SK-N-SH (cell line): ENCODE results near the gene OR2B2. TPM values are rescaled to one million over a fixed set of nuclear protein-coding genes. Genes with fewer than 3 reads are reported as not detected.

ENCODE experiments used
- CTCF ChIA-PET: fragments of 300-600, 350-600 bp; formaldehyde crosslinking; extraction: SDS; loops from one replicate; lab custom pipeline; 2021; lab: Yijun Ruan, JAX
- POLR2A ChIA-PET: fragments of 350-600 bp; sonication (Branson Sonifier 250); formaldehyde crosslinking; extraction: SDS; loops from one replicate; lab custom pipeline; 2020; ENCODE audit warnings: antibody characterized with exemption, inconsistent platforms; lab: Yijun Ruan, JAX
- DNase-seq: peaks from one replicate; pipeline ENCODE4 v3.0.0; 2012
- H2AFZ ChIP-seq: fragments of 200-600 bp; sonication (generic); 2 replicates; pipeline ENCODE4 v1.8.1; 2016; ENCODE audit warnings: antibody characterized with exemption, mild to moderate bottlenecking, low read depth
- H3F3A ChIP-seq: fragments of 200-600 bp; sonication (generic); replicated peaks from 2 replicates; pipeline ENCODE3; 2016; ENCODE audit warnings: antibody characterized with exemption, mild to moderate bottlenecking; ENCODE audit not compliant: insufficient read depth
- H3K27ac ChIP-seq, 2 experiments: fragments of 200-500 bp in 1 of 2; fragments of 200-600 bp in 1 of 2; sonication (Bioruptor generic) in 1 of 2; sonication (generic), shearing (Covaris generic) in 1 of 2; 2 replicates each; pipeline versions ENCODE4 v1.5.1 to v1.6.1; 2014 to 2016; ENCODE audit warnings: low read depth in 2 of 2, inconsistent platforms in 1 of 2, low read length in 1 of 2, mild to moderate bottlenecking in 1 of 2, mixed read lengths in 1 of 2
- H3K27me3 ChIP-seq: fragments of 200-600 bp; sonication (generic), shearing (Covaris generic); 2 replicates; pipeline ENCODE4 v1.6.1; 2016; ENCODE audit warnings: mixed run types; ENCODE audit not compliant: insufficient read depth
- H3K36me3 ChIP-seq, 2 experiments: fragments of 200-500 bp in 1 of 2; fragments of 200-600 bp in 1 of 2; sonication (Bioruptor generic) in 1 of 2; sonication (generic) in 1 of 2; replicated peaks in 1 of 2; 2 replicates each; pipeline versions ENCODE3 to v1.5.1; 2014 to 2016; ENCODE audit warnings: low read length in 1 of 2, mild to moderate bottlenecking in 1 of 2; ENCODE audit not compliant: insufficient read depth in 2 of 2, control insufficient read depth in 1 of 2
- H3K4me1 ChIP-seq, 2 experiments: fragments of 200-500 bp in 1 of 2; fragments of 200-600 bp in 1 of 2; sonication (Bioruptor generic) in 1 of 2; sonication (generic), shearing (Covaris generic) in 1 of 2; 2 replicates each; pipeline versions ENCODE4 v1.5.1 to v1.6.1; 2014 to 2016; ENCODE audit warnings: low read depth in 1 of 2, low read length in 1 of 2, mixed run types in 1 of 2; ENCODE audit not compliant: insufficient read depth in 2 of 2, control insufficient read depth in 1 of 2
- H3K4me2 ChIP-seq: fragments of 200-600 bp; sonication (generic), shearing (Covaris generic); 2 replicates; pipeline ENCODE4 v1.6.1; 2017; ENCODE audit warnings: mixed run types
- H3K4me3 ChIP-seq, 2 experiments: fragments of 200-500 bp in 1 of 2; fragments of 200-600 bp in 1 of 2; sonication (Bioruptor generic) in 1 of 2; sonication (generic), shearing (Covaris generic) in 1 of 2; 2 replicates each; pipeline versions ENCODE4 v1.5.1 to v1.8.1; 2014 to 2016; ENCODE audit warnings: low read depth in 2 of 2, inconsistent platforms in 1 of 2, low read length in 1 of 2, mild to moderate bottlenecking in 1 of 2, mixed read lengths in 1 of 2, moderate library complexity in 1 of 2
- H3K79me2 ChIP-seq: fragments of 200-600 bp; sonication (generic); 2 replicates; pipeline ENCODE4 v1.8.1; 2017; ENCODE audit warnings: mild to moderate bottlenecking; ENCODE audit not compliant: insufficient read depth
- H3K9ac ChIP-seq: fragments of 200-600 bp; sonication (generic); 2 replicates; pipeline ENCODE4 v1.6.1; 2017; ENCODE audit warnings: mixed run types
- H3K9me2 ChIP-seq: fragments of 200-600 bp; sonication (generic); 2 replicates; pipeline ENCODE4 v1.6.1; 2017; ENCODE audit warnings: mixed run types
- H3K9me3 ChIP-seq: fragments of 200-600 bp; sonication (generic); 2 replicates; pipeline ENCODE4 v1.6.1; 2017; ENCODE audit warnings: mixed run types, mild to moderate bottlenecking, moderate library complexity
- H4K20me1 ChIP-seq: fragments of 200-600 bp; sonication (generic); 2 replicates; pipeline ENCODE4 v1.6.1; 2017; ENCODE audit warnings: mild to moderate bottlenecking, mixed run types; ENCODE audit not compliant: insufficient read depth
- ELF1 ChIP-seq: IDR thresholded peaks from 2 replicates; pipeline ENCODE4 v1.4.0; 2012
- EZH2phosphoT487 ChIP-seq: fragments of 200-600 bp; sonication (generic); IDR thresholded peaks from 2 replicates; pipeline ENCODE4 v1.6.1; 2017; ENCODE audit warnings: low read depth, mixed run types, mild to moderate bottlenecking, antibody characterized with exemption, moderate library complexity, borderline replicate concordance
- FOXM1 ChIP-seq: IDR thresholded peaks from 2 replicates; pipeline ENCODE4 v1.4.0; 2012; ENCODE audit warnings: low read depth, mild to moderate bottlenecking
- GATA2 ChIP-seq: sonication (generic); formaldehyde crosslinking; IDR thresholded peaks from 2 replicates; pipeline ENCODE4 v1.5.0; 2020; ENCODE audit warnings: mild to moderate bottlenecking, missing genetic modification reagents
- JUND ChIP-seq: IDR thresholded peaks from 2 replicates; pipeline ENCODE4 v1.4.0; 2012
- NFIC ChIP-seq: IDR thresholded peaks from 2 replicates; pipeline ENCODE4 v1.4.0; 2012; ENCODE audit warnings: borderline replicate concordance
- NRF1 ChIP-seq: IDR thresholded peaks from 2 replicates; pipeline ENCODE4 v1.6.1; 2012; ENCODE audit warnings: low read depth, mild to moderate bottlenecking, low read length
- RAD21 ChIP-seq: IDR thresholded peaks from 2 replicates; pipeline ENCODE4 v1.6.1; 2012; ENCODE audit warnings: mild to moderate bottlenecking, low read length
- RCOR1 ChIP-seq: fragments of 150-350 bp; IDR thresholded peaks from 2 replicates; pipeline ENCODE4 v1.6.1; 2017; ENCODE audit warnings: antibody characterized with exemption, low read length
- RFX5 ChIP-seq: IDR thresholded peaks from 2 replicates; pipeline ENCODE4 v1.6.1; 2012; ENCODE audit warnings: mild to moderate bottlenecking, improper control_type of control experiment, low read length
- SIN3A ChIP-seq: IDR thresholded peaks from 2 replicates; pipeline ENCODE4 v1.6.1; 2012; ENCODE audit warnings: low read depth, mild to moderate bottlenecking, low read length, moderate library complexity, borderline replicate concordance
- SMC3 ChIP-seq: IDR thresholded peaks from 2 replicates; pipeline ENCODE4 v1.6.1; 2012; ENCODE audit warnings: low read depth, low read length, improper control_type of control experiment
- TCF12 ChIP-seq: IDR thresholded peaks from 2 replicates; pipeline ENCODE4 v1.4.0; 2012
- TEAD4 ChIP-seq: IDR thresholded peaks from 2 replicates; pipeline ENCODE4 v1.4.0; 2012; ENCODE audit warnings: mild to moderate bottlenecking, borderline replicate concordance; ENCODE audit not compliant: insufficient read depth
- YY1 ChIP-seq: IDR thresholded peaks from 2 replicates; pipeline ENCODE4 v1.4.0; 2012; ENCODE audit warnings: low read depth, mild to moderate bottlenecking
- WGBS: methylation state at CpG from one replicate; pipeline ENCODE4 v1.1.6; 2017; ENCODE audit warnings: low lambda C conversion rate; 5-methylcytosine and 5-hydroxymethylcytosine counted together
- polyA plus RNA-seq, 3 experiments: library from polyadenylated mRNA; depleted of rRNA; stranded (reverse); fragments of >200 nt; gene quantifications; 2 replicates each; pipeline ENCODE4 v1.2.3, GENCODE V29; 2012
- TF ChIP-seq, protein P1 (sequence below): IDR thresholded peaks from 2 replicates; pipeline ENCODE4 v1.4.0; 2012; ENCODE audit warnings: low read depth, borderline replicate concordance
- TF ChIP-seq, protein P2 (sequence below): IDR thresholded peaks from 2 replicates; pipeline ENCODE4 v1.4.0; 2012; ENCODE audit warnings: low read depth, borderline replicate concordance
- TF ChIP-seq, protein P3 (sequence below): fragments of 150-350 bp; IDR thresholded peaks from 2 replicates; pipeline ENCODE4 v1.6.1; 2016; ENCODE audit warnings: mild to moderate bottlenecking, low read depth, low read length
- TF ChIP-seq, protein P4 (sequence below): fragments of 150-350 bp; IDR thresholded peaks from 2 replicates; pipeline ENCODE4 v1.6.1; 2017; ENCODE audit warnings: antibody characterized with exemption, low read length, low read depth, borderline replicate concordance
- TF ChIP-seq, protein P5 (sequence below): IDR thresholded peaks from 2 replicates; pipeline ENCODE4 v1.6.1; 2012; ENCODE audit warnings: mild to moderate bottlenecking, low read depth, low read length, moderate library complexity

Gene OR2B2
- polyA plus RNA-seq, 1 of the 3 experiments (the other 2 are of a cell fraction), result not detected

DNA sequence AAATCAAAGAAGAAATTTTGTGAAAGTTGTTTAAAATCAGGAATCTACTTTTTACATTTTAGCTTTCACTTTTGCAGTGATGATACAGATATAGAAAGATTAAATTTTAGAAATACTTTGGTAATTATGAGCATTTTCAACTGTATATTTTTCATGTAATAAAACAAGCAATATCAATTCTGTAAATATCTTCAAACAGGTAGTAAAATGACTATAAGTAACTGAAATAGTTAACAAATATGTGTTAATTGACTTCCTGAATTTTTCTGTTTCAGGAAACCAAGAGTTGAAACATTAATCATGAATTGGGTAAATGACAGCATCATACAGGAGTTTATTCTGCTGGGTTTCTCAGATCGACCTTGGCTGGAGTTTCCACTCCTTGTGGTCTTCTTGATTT is 44.7 kb upstream of the OR2B2 start, which contains the start of gene OR2B6:
Gene OR2B6 (plus strand): TSS at position 301 of the 400 bp plus-strand sequence. CDS start 0 bp downstream, at position 301.
- POLR2A ChIA-PET, result no interaction called here
- Histone ChIP-seq H3F3A (no peaks in the 10 kb centered on the region), H3K36me3 (no peaks in the 10 kb centered on the region), H3K27me3 (0 out of 2 replicates have a peak, but pooled peaks cover 1% of the 10 kb centered on the region), H3K9me3 (no peaks in the 10 kb centered on the region), H2AFZ (no peak within 1 kb of the TSS), H3K79me2 (no peaks in the 10 kb centered on the region), H3K4me2 (no peak within 1 kb of the TSS), H3K9me2 (no peaks in the 10 kb centered on the region), H3K9ac (no peak within 1 kb of the TSS), H3K4me3 (no peak within 1 kb of the TSS), H3K4me1 (no peaks in the 10 kb centered on the region), H4K20me1 (no peaks in the 10 kb centered on the region), H3K27ac (no peak within 1 kb of the TSS)
- TF ChIP-seq ELF1 (no peak), RAD21 (no peak), NFIC (no peak), RCOR1 (no peak), NRF1 (no peak), FOXM1 (no peak), YY1 (no peak), SMC3 (no peak), TEAD4 (no peak), EZH2phosphoT487 (no peak), RFX5 (no peak), JUND (no peak), SIN3A (no peak), TCF12 (no peak), GATA2 (CRISPR knock-in tag) (no peak)
- TF ChIP-seq, protein P1, sequence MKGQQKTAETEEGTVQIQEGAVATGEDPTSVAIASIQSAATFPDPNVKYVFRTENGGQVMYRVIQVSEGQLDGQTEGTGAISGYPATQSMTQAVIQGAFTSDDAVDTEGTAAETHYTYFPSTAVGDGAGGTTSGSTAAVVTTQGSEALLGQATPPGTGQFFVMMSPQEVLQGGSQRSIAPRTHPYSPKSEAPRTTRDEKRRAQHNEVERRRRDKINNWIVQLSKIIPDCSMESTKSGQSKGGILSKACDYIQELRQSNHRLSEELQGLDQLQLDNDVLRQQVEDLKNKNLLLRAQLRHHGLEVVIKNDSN, result no peak
- TF ChIP-seq, protein P2, sequence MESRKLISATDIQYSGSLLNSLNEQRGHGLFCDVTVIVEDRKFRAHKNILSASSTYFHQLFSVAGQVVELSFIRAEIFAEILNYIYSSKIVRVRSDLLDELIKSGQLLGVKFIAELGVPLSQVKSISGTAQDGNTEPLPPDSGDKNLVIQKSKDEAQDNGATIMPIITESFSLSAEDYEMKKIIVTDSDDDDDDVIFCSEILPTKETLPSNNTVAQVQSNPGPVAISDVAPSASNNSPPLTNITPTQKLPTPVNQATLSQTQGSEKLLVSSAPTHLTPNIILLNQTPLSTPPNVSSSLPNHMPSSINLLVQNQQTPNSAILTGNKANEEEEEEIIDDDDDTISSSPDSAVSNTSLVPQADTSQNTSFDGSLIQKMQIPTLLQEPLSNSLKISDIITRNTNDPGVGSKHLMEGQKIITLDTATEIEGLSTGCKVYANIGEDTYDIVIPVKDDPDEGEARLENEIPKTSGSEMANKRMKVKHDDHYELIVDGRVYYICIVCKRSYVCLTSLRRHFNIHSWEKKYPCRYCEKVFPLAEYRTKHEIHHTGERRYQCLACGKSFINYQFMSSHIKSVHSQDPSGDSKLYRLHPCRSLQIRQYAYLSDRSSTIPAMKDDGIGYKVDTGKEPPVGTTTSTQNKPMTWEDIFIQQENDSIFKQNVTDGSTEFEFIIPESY, result no peak
- TF ChIP-seq, protein P3, sequence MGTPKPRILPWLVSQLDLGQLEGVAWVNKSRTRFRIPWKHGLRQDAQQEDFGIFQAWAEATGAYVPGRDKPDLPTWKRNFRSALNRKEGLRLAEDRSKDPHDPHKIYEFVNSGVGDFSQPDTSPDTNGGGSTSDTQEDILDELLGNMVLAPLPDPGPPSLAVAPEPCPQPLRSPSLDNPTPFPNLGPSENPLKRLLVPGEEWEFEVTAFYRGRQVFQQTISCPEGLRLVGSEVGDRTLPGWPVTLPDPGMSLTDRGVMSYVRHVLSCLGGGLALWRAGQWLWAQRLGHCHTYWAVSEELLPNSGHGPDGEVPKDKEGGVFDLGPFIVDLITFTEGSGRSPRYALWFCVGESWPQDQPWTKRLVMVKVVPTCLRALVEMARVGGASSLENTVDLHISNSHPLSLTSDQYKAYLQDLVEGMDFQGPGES, result no peak
- TF ChIP-seq, protein P4, sequence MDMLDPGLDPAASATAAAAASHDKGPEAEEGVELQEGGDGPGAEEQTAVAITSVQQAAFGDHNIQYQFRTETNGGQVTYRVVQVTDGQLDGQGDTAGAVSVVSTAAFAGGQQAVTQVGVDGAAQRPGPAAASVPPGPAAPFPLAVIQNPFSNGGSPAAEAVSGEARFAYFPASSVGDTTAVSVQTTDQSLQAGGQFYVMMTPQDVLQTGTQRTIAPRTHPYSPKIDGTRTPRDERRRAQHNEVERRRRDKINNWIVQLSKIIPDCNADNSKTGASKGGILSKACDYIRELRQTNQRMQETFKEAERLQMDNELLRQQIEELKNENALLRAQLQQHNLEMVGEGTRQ, result no peak
- TF ChIP-seq, protein P5, sequence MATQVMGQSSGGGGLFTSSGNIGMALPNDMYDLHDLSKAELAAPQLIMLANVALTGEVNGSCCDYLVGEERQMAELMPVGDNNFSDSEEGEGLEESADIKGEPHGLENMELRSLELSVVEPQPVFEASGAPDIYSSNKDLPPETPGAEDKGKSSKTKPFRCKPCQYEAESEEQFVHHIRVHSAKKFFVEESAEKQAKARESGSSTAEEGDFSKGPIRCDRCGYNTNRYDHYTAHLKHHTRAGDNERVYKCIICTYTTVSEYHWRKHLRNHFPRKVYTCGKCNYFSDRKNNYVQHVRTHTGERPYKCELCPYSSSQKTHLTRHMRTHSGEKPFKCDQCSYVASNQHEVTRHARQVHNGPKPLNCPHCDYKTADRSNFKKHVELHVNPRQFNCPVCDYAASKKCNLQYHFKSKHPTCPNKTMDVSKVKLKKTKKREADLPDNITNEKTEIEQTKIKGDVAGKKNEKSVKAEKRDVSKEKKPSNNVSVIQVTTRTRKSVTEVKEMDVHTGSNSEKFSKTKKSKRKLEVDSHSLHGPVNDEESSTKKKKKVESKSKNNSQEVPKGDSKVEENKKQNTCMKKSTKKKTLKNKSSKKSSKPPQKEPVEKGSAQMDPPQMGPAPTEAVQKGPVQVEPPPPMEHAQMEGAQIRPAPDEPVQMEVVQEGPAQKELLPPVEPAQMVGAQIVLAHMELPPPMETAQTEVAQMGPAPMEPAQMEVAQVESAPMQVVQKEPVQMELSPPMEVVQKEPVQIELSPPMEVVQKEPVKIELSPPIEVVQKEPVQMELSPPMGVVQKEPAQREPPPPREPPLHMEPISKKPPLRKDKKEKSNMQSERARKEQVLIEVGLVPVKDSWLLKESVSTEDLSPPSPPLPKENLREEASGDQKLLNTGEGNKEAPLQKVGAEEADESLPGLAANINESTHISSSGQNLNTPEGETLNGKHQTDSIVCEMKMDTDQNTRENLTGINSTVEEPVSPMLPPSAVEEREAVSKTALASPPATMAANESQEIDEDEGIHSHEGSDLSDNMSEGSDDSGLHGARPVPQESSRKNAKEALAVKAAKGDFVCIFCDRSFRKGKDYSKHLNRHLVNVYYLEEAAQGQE, result no peak
- 0% methylated on average over 1 of the region's 1 CpG for WGBS
- DNase-seq, result no peak
- CTCF ChIA-PET, result no interaction called here
